DMS53 (cell line): Measurements from ENCODE around the gene AP2A2.

Source experiments
- DNase-seq: peaks from one replicate; lab custom pipeline; 2025; lab: John Stamatoyannopoulos, UW

Gene AP2A2

GRCh38 chr11:898540-899190, 27.0 kb upstream of the AP2A2 start:
- peak; percentile 53 for DNase-seq

- DNase-seq = no peak
Measured at GRCh38 chr11:899724-900123, 25.9 kb upstream of the AP2A2 start.

GRCh38 chr11:900545-900944, 25.1 kb upstream of the AP2A2 start:
- no peak for DNase-seq

- DNase-seq = no peak
Measured at GRCh38 chr11:901452-902061, 24.1 kb upstream of the AP2A2 start.

- DNase-seq = no peak
Measured at GRCh38 chr11:904380-904779, 21.3 kb upstream of the AP2A2 start.

GRCh38 chr11:905952-906351, 19.7 kb upstream of the AP2A2 start:
- DNase-seq = no peak

DNA sequence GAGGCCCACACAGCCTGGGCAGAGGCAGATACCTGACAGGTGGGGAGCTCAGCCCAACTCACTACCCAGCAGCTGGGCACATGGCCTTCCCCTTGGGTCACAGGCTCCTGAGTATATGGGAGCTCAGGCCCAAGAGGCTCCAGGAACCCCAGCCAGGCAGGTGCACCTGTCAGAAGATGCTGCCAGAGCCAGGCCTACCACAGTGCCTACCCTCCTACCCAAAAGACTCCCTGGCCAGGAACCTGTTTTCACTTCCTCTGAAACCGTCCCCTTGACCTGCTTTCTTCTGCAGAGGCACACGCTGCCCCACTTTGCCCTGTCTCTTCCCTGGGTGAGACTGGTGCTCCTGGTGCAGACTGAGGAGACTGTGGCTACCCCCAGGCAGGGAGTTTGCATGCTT, 18.0 kb upstream of the AP2A2 start:
- no peak for DNase-seq

- no peak for DNase-seq
Measured at GRCh38 chr11:908273-908672, 17.4 kb upstream of the AP2A2 start.

GRCh38 chr11:909406-909805, 16.3 kb upstream of the AP2A2 start:
- no peak for DNase-seq

DNA sequence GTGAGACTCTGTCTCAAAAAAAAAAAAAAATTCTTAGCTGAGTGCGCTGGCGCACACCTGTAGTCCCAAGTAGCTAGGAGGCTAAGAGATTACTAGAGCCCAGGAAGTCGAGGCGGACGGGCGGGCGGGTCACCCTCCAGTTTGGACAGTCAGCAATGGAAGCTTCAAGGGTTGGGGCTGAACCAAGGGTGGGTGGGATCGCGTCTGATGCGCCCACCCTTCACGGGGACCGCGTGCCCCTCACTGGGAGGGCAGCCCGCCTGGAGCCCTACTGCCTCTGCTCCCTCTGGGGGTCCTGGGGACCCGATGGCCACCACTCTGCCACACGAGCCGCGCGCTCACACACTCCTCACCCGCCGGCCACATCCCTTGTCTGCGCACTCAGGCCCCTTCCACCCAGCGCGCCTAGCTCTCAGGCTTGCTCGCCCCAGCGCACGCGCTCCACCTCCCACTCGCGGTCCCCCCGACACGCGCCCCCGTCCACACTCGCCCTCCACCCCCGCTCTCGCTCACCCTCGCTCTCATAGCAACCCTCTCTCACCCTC, 15.6 kb upstream of the AP2A2 start:
- DNase-seq = peak; percentile 71

DNA sequence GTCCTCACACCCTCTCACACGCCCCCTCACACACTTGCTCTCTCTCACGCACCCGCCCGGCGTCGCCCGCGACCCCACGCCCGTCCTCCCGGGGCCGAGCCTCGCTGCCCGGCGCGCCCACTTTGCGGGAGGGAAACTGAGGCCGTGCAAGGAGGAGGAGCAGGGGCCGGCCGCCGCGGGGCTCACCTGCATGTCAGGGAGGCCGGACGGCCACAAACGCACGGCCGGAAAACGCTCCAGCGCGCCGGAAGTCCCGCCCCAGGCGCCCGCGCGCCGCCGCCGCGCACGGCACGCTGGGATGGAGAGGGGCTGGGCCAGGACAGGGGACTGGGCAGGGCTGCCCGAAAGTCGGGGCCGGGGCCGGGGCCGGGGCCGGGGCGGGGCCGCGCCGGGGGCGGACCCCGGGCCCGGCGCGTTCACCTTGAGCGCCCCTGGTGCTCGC, 15.1 kb upstream of the AP2A2 start, which contains the start of gene CHID1:
Gene CHID1, minus strand, starts transcription at position 222 of the 442 bp plus-strand sequence. CDS start 5,994 bp downstream, outside the sequence.
- DNase-seq = peak; percentile 96

DNA sequence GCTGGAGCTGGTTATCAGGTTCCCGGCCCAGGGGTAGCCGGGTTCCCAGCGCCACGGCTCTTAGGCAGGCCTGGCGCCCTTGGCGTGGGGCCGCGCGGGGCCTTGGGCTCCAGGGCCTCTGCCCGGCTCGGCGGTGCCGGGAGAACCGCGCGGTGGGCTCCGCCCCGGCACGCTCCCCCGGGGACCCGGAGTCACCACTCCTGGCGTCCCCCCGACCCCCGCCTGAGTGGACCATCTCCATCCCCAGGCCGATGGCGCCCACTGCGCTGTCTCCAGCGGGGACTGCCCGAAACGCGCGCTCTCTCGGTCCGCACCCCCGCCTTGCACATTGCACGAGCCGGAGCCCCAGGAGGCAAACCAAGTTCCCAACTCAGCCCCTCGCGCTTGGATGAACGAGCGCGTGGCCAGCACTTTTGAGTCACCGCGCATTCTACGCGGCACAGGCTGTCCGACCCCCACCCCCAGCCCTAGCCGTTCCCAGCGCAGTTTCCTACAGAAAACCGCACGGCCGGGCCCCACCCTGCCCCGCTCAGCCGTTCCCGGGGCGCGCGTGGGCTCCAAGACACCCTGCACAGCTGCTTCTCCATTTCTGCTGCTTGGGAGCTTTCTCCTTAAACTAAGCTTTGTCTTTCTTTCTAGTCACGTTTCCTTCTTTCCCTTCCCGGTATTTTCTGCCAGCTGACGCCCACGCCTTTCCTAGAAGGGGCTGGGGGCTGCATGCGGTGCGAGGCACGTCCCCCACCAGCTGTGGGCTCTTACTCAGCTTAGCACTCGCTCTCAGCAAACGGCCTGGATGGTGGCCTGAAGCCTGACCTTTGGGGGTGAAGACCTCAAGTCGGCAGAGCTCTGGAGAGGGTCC, 14.4 kb upstream of the AP2A2 start:
- peak; percentile 82 for DNase-seq

DNA sequence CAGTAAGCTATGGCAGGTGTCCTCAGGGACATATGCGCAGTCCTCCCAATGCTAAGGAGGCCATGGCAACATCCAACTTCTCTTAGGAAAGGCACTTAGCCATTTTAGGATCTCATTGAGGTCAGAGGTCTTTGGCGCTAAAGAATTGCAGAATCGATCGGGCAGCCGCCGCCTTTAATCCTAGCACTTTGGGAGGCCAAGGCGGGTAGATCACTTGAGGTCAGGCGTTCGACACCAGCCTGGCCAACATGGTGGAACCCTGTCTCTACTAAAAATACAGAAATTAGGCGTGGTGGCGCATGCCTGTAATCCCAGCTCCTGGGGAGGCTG, 13.8 kb upstream of the AP2A2 start:
- DNase-seq = no peak

DNA sequence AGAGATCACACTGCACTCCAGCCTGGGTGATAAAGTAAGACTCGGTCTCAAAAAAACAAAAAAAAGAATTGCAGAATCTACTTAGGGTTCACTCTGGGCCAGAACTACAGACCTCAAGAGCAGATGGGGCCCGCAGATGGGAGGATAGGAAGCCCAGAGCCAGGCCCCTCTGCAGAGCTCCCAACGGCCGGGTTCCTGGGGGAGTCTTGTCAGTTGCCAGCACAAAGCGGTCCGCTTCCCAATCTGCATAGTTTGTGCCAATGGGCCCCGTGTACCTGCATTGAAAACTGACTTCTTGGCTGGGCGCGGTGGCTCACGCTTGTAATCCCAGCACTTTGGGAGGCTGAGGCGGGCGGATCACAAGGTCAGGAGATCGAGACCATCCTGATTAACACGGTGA, 13.4 kb upstream of the AP2A2 start:
- DNase-seq = no peak

GRCh38 chr11:913043-913442, 12.6 kb upstream of the AP2A2 start:
- DNase-seq = no peak

GRCh38 chr11:914204-914603, 11.5 kb upstream of the AP2A2 start:
- DNase-seq = no peak

GRCh38 chr11:914747-915501, 10.7 kb upstream of the AP2A2 start:
- no peak for DNase-seq

GRCh38 chr11:917426-917825, 8.2 kb upstream of the AP2A2 start:
- no peak for DNase-seq

GRCh38 chr11:921921-922678, 3.6 kb upstream of the AP2A2 start:
- DNase-seq = no peak

GRCh38 chr11:923691-924405, 1.8 kb upstream of the AP2A2 start:
- no peak for DNase-seq
